ENCODE data around the gene DIP2B. TPM values are rescaled to one million over a fixed set of nuclear protein-coding genes. Genes with fewer than 3 reads are reported as not detected.

The DIP2B gene
- total RNA-seq, 4 donors from 2014 or later = 68.6 to 97.2 (median 73.7) TPM

DNA sequence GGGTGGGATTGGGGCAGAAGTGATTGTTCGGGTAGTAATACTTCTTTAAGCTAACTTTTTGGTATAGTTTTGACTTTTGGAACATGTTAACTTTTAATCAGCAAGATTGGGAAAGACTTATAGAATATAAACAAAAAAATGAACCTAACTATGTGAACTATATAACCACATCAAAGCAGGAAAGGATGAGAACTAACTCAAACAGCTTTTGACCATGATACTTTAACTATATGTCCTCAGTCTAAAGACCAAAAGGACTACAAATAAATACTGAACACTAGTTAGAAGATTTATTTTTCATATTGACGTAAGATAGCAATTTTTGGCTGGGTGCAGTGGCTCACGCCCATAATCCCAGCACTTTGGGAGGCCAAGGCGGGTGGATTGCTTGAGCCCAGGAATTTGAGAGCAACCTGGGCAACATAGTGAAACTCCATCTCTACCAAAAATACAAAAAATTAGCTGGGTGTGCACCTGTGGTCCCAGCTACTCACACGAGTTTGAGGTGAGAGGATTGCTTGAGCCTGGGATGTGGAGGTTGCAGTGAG, 150.7 kb downstream of the DIP2B start:
- no peak for DNase-seq (ENCODE audit: low spot score in 2 of 2)
- H3K27me3 ChIP-seq = no peaks in the 10 kb centered on the region
- H3K4me3 ChIP-seq = no peak overlapping the region
- H3K27ac ChIP-seq = no peak overlapping the region
- 82% methylated on average over 5 of the region's 5 CpGs for WGBS
- H3K4me1 ChIP-seq = peaks cover 3% of the 10 kb centered on the region
- peaks cover 5% of the 10 kb centered on the region for H3K36me3 ChIP-seq
- H3K9me3 ChIP-seq = no peaks in the 10 kb centered on the region
- TF ChIP-seq POLR2A (IDR thresholded peaks at IDR 0.05) = no peak
- no peak for TF ChIP-seq POLR2AphosphoS5 (IDR thresholded peaks at IDR 0.05)
- no peak for TF ChIP-seq EP300 (IDR thresholded peaks at IDR 0.05)
- TF ChIP-seq CTCF (IDR thresholded peaks at IDR 0.05) = no peak

DNA sequence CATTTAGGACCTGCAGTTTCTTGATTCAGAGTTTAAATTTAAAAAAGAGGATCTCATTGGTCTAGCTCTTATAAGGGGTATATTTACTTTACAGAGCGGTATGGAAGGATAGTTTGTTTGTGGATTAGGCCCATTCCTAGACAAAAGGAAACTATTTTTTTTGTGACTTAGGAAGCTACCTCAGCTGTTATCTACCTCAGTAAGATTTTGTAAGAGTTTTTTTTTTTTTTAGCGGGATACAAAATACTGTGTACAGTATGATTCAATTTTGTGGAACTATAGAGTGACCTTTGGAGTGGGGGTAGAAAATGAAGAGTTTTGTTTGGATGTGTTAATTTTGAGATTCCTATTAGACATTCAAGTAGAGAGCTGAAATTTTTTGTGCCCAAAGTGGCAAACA, 154.5 kb downstream of the DIP2B start:
- TF ChIP-seq POLR2AphosphoS5 (IDR thresholded peaks at IDR 0.05) (no peak), EP300 (IDR thresholded peaks at IDR 0.05) (no peak), CTCF (IDR thresholded peaks at IDR 0.05) (no peak), POLR2A (IDR thresholded peaks at IDR 0.05) (no peak)
- Histone ChIP-seq H3K27me3 (no peaks in the 10 kb centered on the region), H3K4me3 (no peak overlapping the region), H3K36me3 (peaks cover 15% of the 10 kb centered on the region), H3K9me3 (no peaks in the 10 kb centered on the region), H3K4me1 (peaks cover 3% of the 10 kb centered on the region), H3K27ac (no peak overlapping the region)
- DNase-seq (ENCODE audit: low spot score in 2 of 2) = no peak
- 93% methylated on average over 2 of the region's 2 CpGs for WGBS

- no peak for DNase-seq (ENCODE audit: low spot score in 2 of 2)
- H3K4me1 ChIP-seq = peaks cover 4% of the 10 kb centered on the region
- no peaks in the 10 kb centered on the region for H3K9me3 ChIP-seq
- no peak overlapping the region for H3K27ac ChIP-seq
- no peak overlapping the region for H3K4me3 ChIP-seq
- TF ChIP-seq POLR2A (IDR thresholded peaks at IDR 0.05) (no peak), EP300 (IDR thresholded peaks at IDR 0.05) (no peak), CTCF (IDR thresholded peaks at IDR 0.05) (no peak), POLR2AphosphoS5 (IDR thresholded peaks at IDR 0.05) (no peak)
- H3K36me3 ChIP-seq = peaks cover 15% of the 10 kb centered on the region
- 76% methylated on average over 6 of the region's 6 CpGs for WGBS
- no peaks in the 10 kb centered on the region for H3K27me3 ChIP-seq
These were observed 155.1 kb downstream of the DIP2B start for GRCh38 chr12:50659690-50660424.

DNA sequence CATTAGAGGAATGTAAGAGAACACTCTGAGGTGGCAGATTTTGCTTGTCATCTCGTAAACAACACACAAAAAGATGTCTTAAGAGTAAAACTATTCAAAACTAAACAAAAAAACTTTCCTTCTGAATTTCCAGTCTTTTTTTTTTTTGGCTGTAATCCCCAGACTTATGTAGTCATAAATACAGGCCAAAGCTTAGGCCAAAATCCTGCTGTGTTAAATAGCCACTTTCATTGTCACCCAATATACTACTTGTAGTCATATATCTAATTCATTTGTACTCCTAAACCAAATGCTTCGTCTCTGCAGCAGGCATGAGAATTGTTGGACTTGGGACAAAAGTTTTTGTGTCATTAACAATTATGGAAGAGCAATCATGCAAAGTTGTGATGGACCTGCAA, 155.6 kb downstream of the DIP2B start:
- no peaks in the 10 kb centered on the region for H3K27me3 ChIP-seq
- H3K36me3 ChIP-seq = peaks cover 15% of the 10 kb centered on the region
- TF ChIP-seq CTCF (IDR thresholded peaks at IDR 0.05) = no peak
- TF ChIP-seq EP300 (IDR thresholded peaks at IDR 0.05) = no peak
- TF ChIP-seq POLR2A (IDR thresholded peaks at IDR 0.05) = no peak
- no peak for TF ChIP-seq POLR2AphosphoS5 (IDR thresholded peaks at IDR 0.05)
- no peaks in the 10 kb centered on the region for H3K9me3 ChIP-seq
- H3K4me3 ChIP-seq = no peak overlapping the region
- 73% methylated on average over 2 of the region's 2 CpGs for WGBS
- no peak overlapping the region for H3K27ac ChIP-seq
- peaks cover 6% of the 10 kb centered on the region for H3K4me1 ChIP-seq
- DNase-seq (ENCODE audit: low spot score in 2 of 2) = no peak

DNA sequence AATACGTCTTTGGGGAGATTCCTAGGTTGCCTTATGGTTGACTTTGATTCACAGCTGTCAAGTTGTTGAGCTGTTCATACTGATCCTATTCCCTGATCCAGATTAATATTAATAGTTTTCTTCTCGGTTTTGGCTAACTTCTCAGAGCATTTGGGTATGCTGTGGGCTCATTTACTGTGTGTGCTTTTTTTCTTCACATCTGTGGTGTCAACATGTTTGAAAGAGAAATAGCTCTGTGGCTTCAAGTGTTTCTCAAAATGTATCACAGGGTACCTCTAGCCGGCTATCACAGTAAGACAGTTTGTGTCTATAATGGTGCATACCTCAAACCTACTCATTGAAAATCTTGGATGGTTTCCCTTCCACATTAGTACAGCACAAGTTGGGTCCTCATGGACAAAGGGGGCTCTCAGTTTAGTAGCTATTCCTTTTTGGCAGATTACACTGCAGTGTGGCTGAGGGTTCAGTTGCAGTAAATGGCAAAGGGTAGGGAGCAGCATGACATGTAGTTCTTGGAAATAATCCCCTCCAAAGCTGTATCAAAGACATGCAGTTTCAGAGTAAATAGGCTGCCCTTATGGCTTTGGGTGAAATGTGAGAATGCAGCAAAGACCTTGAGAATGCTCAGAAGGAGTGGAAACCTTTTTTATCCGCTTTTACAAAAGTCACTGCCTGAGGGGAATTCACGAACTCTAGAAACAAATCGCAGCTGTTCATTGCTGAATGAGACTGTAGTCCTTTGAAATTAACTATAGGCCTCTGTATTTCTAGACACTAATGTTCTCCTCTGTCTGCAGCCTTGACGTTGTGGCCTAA, 156.7 kb downstream of the DIP2B start:
- H3K36me3 ChIP-seq = peaks cover 15% of the 10 kb centered on the region
- H3K27me3 ChIP-seq = no peaks in the 10 kb centered on the region
- DNase-seq (ENCODE audit: low spot score in 2 of 2) = no peak
- H3K4me1 ChIP-seq = peaks cover 6% of the 10 kb centered on the region
- TF ChIP-seq POLR2A (IDR thresholded peaks at IDR 0.05) (no peak), POLR2AphosphoS5 (IDR thresholded peaks at IDR 0.05) (no peak), CTCF (IDR thresholded peaks at IDR 0.05) (no peak), EP300 (IDR thresholded peaks at IDR 0.05) (no peak)
- H3K27ac ChIP-seq = no peak overlapping the region
- H3K4me3 ChIP-seq = no peak overlapping the region
- 59% methylated on average over 7 of the region's 7 CpGs for WGBS
- H3K9me3 ChIP-seq = no peaks in the 10 kb centered on the region

All from suprapubic skin (tissue), 4 donors.